Measurements from ENCODE around the gene ASCL5. TPM values are rescaled to one million over a fixed set of nuclear protein-coding genes. Genes with fewer than 3 reads are reported as not detected.

The ASCL5 gene
- total RNA-seq, 1 experiment from 2014 or later, result 0.15 TPM

- H3K9me3 Mint-ChIP-seq, result no peaks in the 10 kb centered on the region
- Histone ChIP-seq H3K23ac (ENCODE audit: insufficient read length, low read depth, low read length) (no peak overlapping the region), H3K4me1 (ENCODE audit: insufficient read depth, low read length) (no peaks in the 10 kb centered on the region), H2AK5ac (ENCODE audit: insufficient read length, low read length) (no peak overlapping the region), H3K27ac (ENCODE audit: insufficient read length, low read depth, low read length) (no peak overlapping the region), H3K4me2 (ENCODE audit: insufficient read depth, insufficient read length, low read length) (no peak overlapping the region), H3K27me3 (ENCODE audit: insufficient read depth, low read length) (no peaks in the 10 kb centered on the region), H2AFZ (ENCODE audit: low read length) (no peak overlapping the region), H3K9me3 (ENCODE audit: control insufficient read depth, low read depth, low read length) (no peaks in the 10 kb centered on the region), H2BK15ac (ENCODE audit: low read depth, low read length) (no peak overlapping the region), H3K4ac (ENCODE audit: low read depth, low read length) (no peak overlapping the region), H4K91ac (ENCODE audit: insufficient read length, low read depth, low read length) (no peak overlapping the region), H3T11ph (ENCODE audit: low read length) (no peak overlapping the region), H3K79me2 (ENCODE audit: insufficient read depth, low read length) (no peaks in the 10 kb centered on the region), H4K8ac (replicated peaks; ENCODE audit: insufficient read length, low read depth, low read length) (no peak overlapping the region), H3K14ac (ENCODE audit: insufficient read depth, low read length) (no peak overlapping the region), H4K20me1 (ENCODE audit: control insufficient read depth, insufficient read depth, insufficient read length) (no peaks in the 10 kb centered on the region), H3K79me1 (ENCODE audit: insufficient read depth, low read depth, low read length, poor library complexity, severe bottlenecking) (no peaks in the 10 kb centered on the region), H3K56ac (ENCODE audit: insufficient read length, low read depth, low read length) (no peak overlapping the region), H3K9ac (ENCODE audit: extremely low read depth, insufficient read length, low read length) (no peak overlapping the region), H3K23me2 (ENCODE audit: insufficient read length, low read depth, low read length, poor library complexity, severe bottlenecking) (no peaks in the 10 kb centered on the region), H2BK5ac (ENCODE audit: insufficient read length, low read length) (no peak overlapping the region), H2BK120ac (ENCODE audit: low read depth, low read length, poor library complexity, severe bottlenecking) (no peak overlapping the region), H3K18ac (ENCODE audit: insufficient read length, low read depth, low read length) (no peak overlapping the region), H2BK12ac (ENCODE audit: insufficient read length, low read depth, low read length) (no peak overlapping the region), H4K5ac (ENCODE audit: insufficient read length, low read depth, low read length) (no peak overlapping the region), H2BK20ac (ENCODE audit: low read depth, low read length, poor library complexity, severe bottlenecking) (no peak overlapping the region)
- no peak overlapping the region for H3K4me3 Mint-ChIP-seq
- no CpG with 5 or more reads among the region's 5 CpGs for WGBS (ENCODE audit: extremely low coverage, insufficient read length, low lambda C conversion rate)
- no peaks in the 10 kb centered on the region for H3K36me3 Mint-ChIP-seq (ENCODE audit: insufficient read depth in 1 of 3, low read depth in 3 of 3)
- DNase-seq, result no peak
- peaks cover 13% of the 10 kb centered on the region for H3K27me3 Mint-ChIP-seq (ENCODE audit: low read depth)
- H3K27ac Mint-ChIP-seq, result no peak overlapping the region
- H3K4me1 Mint-ChIP-seq, result peaks cover 6 to 17% of the 10 kb centered on the region in 2 experiments; a peak in 3 of 4 replicates
- no peak for TF ChIP-seq CTCF (conservative IDR thresholded peaks at IDR 0.05)
Observed at GRCh38 chr1:201072149-201072548, 54.8 kb downstream of the ASCL5 start.
